Cardiac muscle cell (in vitro differentiated cells and primary cell): ENCODE data around the gene TMEM273. TPM values are rescaled to one million over a fixed set of nuclear protein-coding genes. Genes with fewer than 3 reads are reported as not detected.
A peak's percentile ranks its signal among the peaks of the same experiment; 100 is the strongest.

Source experiments
- DNase-seq, 2 donors: peaks; one replicate each; pipeline versions ENCODE4 v3.0.0 to v3.0.0-alpha.2; 2010 to 2017; ENCODE audit warnings: low read depth in 1 of 2, low spot score in 1 of 2
- H3K27ac ChIP-seq: fragments of 200-600 bp; sonication (generic); 2 replicates; pipeline ENCODE4 v1.5.1; 2016
- H3K27me3 ChIP-seq: fragments of 200-600 bp; sonication (generic); 2 replicates; pipeline ENCODE4 v1.6.0; 2016; ENCODE audit warnings: control low read depth
- H3K36me3 ChIP-seq: fragments of 200-600 bp; sonication (generic); 2 replicates; pipeline ENCODE4 v1.5.1; 2016; ENCODE audit warnings: control low read depth
- H3K4me1 ChIP-seq: fragments of 200-600 bp; sonication (generic); 2 replicates; pipeline ENCODE4 v1.8.1; 2017; ENCODE audit warnings: low read depth, mild to moderate bottlenecking, mixed run types
- H3K4me3 ChIP-seq: fragments of 200-600 bp; sonication (generic); 2 replicates; pipeline ENCODE4 v1.5.1; 2016; ENCODE audit warnings: mild to moderate bottlenecking
- H3K9me3 ChIP-seq: fragments of 200-600 bp; sonication (generic); 2 replicates; pipeline ENCODE4 v1.5.1; 2017; ENCODE audit warnings: low read depth, mild to moderate bottlenecking, control low read depth
- polyA plus RNA-seq: library from polyadenylated mRNA; unstranded; fragments of >200 nt; fragmentation: Nextera tagmentation; extraction: Ambion mirVana; gene quantifications from 2 replicates; pipeline ENCODE4 v1.2.1, GENCODE V29; 2016
- total RNA-seq: library from RNA; depleted of rRNA; stranded (reverse); fragments of >200 nt; gene quantifications from 2 replicates; pipeline ENCODE4 v1.2.3, GENCODE V29; 2016
- TF ChIP-seq, protein P1 (sequence below): IDR thresholded peaks from 2 replicates; pipeline ENCODE4 v1.5.1; 2012; ENCODE audit warnings: low read depth, mild to moderate bottlenecking, low read length

Gene TMEM273
- total and polyA plus RNA-seq, 2 experiments from 2014 or later, result not detected

DNA sequence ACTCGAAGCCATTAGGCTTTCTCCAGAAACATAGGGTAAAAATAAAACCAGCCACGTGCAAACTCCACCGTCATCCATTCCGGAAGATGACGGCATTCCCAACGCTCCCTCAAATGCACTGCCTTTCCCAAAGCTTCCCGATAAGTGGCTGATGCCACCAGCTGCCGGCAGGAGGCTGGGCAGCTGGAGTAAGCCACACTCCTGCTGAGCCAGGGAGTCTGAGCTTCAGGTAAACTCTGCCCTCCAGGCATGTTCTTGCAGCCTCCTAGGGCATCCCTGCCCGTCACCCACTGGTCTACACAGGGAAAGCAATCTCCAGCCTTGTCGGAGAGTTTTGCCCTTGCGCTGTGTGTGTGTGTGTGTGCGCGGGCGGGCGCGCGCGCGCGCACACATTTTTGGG, 40.5 kb upstream of the TMEM273 start:
- no peak overlapping the region for H3K27ac ChIP-seq
- H3K27me3 ChIP-seq, result no peaks in the 10 kb centered on the region
- DNase-seq, result no peak
- no peaks in the 10 kb centered on the region for H3K9me3 ChIP-seq
- TF ChIP-seq, protein P1, sequence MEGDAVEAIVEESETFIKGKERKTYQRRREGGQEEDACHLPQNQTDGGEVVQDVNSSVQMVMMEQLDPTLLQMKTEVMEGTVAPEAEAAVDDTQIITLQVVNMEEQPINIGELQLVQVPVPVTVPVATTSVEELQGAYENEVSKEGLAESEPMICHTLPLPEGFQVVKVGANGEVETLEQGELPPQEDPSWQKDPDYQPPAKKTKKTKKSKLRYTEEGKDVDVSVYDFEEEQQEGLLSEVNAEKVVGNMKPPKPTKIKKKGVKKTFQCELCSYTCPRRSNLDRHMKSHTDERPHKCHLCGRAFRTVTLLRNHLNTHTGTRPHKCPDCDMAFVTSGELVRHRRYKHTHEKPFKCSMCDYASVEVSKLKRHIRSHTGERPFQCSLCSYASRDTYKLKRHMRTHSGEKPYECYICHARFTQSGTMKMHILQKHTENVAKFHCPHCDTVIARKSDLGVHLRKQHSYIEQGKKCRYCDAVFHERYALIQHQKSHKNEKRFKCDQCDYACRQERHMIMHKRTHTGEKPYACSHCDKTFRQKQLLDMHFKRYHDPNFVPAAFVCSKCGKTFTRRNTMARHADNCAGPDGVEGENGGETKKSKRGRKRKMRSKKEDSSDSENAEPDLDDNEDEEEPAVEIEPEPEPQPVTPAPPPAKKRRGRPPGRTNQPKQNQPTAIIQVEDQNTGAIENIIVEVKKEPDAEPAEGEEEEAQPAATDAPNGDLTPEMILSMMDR, result no peak
- H3K4me3 ChIP-seq, result no peak overlapping the region
- H3K4me1 ChIP-seq, result peaks cover 26% of the 10 kb centered on the region
- H3K36me3 ChIP-seq, result no peaks in the 10 kb centered on the region

DNA sequence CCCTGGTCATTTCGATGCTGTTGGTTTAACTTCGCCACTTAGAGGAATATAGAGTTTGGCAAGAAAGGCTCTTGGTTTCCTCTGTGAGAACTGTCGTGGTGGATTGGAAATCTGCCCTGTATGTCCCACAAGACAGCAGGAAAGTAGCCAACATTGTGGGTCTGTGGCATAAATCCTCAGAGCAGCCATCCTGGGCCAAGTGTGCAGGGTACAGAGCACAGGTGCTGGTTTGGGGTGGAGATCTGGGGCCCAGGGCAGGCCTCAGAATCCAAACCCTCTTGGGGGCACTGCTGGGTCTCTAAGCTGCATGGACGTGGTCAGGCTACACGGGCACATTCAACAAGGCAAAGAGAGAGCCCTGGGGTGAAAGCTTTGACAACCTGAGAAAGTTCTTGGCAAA, 39.2 kb upstream of the TMEM273 start:
- Histone ChIP-seq H3K27me3 (no peaks in the 10 kb centered on the region), H3K9me3 (no peaks in the 10 kb centered on the region), H3K36me3 (no peaks in the 10 kb centered on the region), H3K4me3 (no peak overlapping the region), H3K4me1 (peaks cover 26% of the 10 kb centered on the region), H3K27ac (no peak overlapping the region)
- DNase-seq, result no peak
- TF ChIP-seq, protein P1, result no peak

GRCh38 chr10:49226594-49226993, 38.4 kb upstream of the TMEM273 start:
- H3K27me3 ChIP-seq, result no peaks in the 10 kb centered on the region
- H3K4me1 ChIP-seq, result peaks cover 26% of the 10 kb centered on the region
- no peak overlapping the region for H3K27ac ChIP-seq
- H3K9me3 ChIP-seq, result no peaks in the 10 kb centered on the region
- H3K4me3 ChIP-seq, result no peak overlapping the region
- no peaks in the 10 kb centered on the region for H3K36me3 ChIP-seq
- DNase-seq, result no peak
- TF ChIP-seq, protein P1, result no peak

GRCh38 chr10:49225218-49225876, 37.2 kb upstream of the TMEM273 start:
- Histone ChIP-seq H3K36me3 (no peaks in the 10 kb centered on the region), H3K4me3 (no peak overlapping the region), H3K27me3 (no peaks in the 10 kb centered on the region), H3K4me1 (peaks cover 14% of the 10 kb centered on the region), H3K27ac (peak overlapping the region; percentile 14), H3K9me3 (no peaks in the 10 kb centered on the region)
- peak in 1 of 2 donors; percentile 76 for DNase-seq
- TF ChIP-seq, protein P1, result no peak

DNA sequence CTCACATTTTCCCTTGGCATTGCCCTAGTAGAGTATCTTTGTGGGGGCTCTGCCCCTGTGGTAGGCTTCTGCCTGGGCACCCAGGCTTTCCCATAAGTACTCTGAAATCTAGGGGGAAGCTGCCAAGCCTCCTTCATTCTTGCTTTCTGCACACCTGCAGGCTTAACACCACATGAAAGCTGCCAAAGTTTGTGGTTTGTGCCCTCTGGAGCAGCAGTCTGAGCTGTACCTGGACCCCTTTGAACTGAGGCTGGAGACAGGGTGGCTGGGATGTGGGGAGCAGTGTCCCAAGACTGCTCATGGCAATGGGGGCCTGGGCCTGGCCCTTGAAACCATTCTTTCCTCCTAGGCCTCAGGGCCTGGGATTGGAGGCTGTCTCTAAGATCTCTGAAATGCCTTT, 35.0 kb upstream of the TMEM273 start:
- no peaks in the 10 kb centered on the region for H3K9me3 ChIP-seq
- H3K4me3 ChIP-seq, result no peak overlapping the region
- H3K4me1 ChIP-seq, result peaks cover 12% of the 10 kb centered on the region
- TF ChIP-seq, protein P1, result no peak
- H3K36me3 ChIP-seq, result no peaks in the 10 kb centered on the region
- no peak overlapping the region for H3K27ac ChIP-seq
- H3K27me3 ChIP-seq, result no peaks in the 10 kb centered on the region
- DNase-seq, result no peak
